DMS 273 treated with DMSO at 0.1 percent for 48 hours (cell line): Measurements from ENCODE around the gene ZNF423.
A peak's percentile ranks its signal among the peaks of the same experiment; 100 is the strongest.

ENCODE experiments used
- DNase-seq: peaks from one replicate; lab custom pipeline; 2025; lab: John Stamatoyannopoulos, UW

The ZNF423 gene

GRCh38 chr16:49473131-49473530, 382.8 kb downstream of the ZNF423 start:
- DNase-seq, result no peak

- peak; percentile 54 for DNase-seq
Observed at GRCh38 chr16:49472598-49472997, 383.3 kb downstream of the ZNF423 start.

GRCh38 chr16:49471038-49471727, 384.7 kb downstream of the ZNF423 start:
- no peak for DNase-seq

GRCh38 chr16:49470513-49470991, 385.4 kb downstream of the ZNF423 start:
- DNase-seq, result no peak

- DNase-seq, result no peak
Observed at GRCh38 chr16:49469930-49470451, 385.9 kb downstream of the ZNF423 start.

GRCh38 chr16:49469311-49469670, 386.6 kb downstream of the ZNF423 start:
- no peak for DNase-seq

- no peak for DNase-seq
Observed at GRCh38 chr16:49468611-49469310, 387.2 kb downstream of the ZNF423 start.

- no peak for DNase-seq
Observed at GRCh38 chr16:49467540-49468372, 388.2 kb downstream of the ZNF423 start.

- no peak for DNase-seq
Observed at GRCh38 chr16:49466881-49467280, 389.0 kb downstream of the ZNF423 start.

GRCh38 chr16:49466529-49466831, 389.4 kb downstream of the ZNF423 start:
- DNase-seq, result no peak

- DNase-seq, result no peak
Observed at GRCh38 chr16:49465661-49466528, 390.0 kb downstream of the ZNF423 start.

GRCh38 chr16:49464877-49465504, 390.9 kb downstream of the ZNF423 start:
- DNase-seq, result no peak

- no peak for DNase-seq
Observed at GRCh38 chr16:49464093-49464492, 391.8 kb downstream of the ZNF423 start.

- DNase-seq, result no peak
Observed at GRCh38 chr16:49463529-49463928, 392.4 kb downstream of the ZNF423 start.

- DNase-seq, result no peak
Observed at GRCh38 chr16:49462989-49463371, 392.9 kb downstream of the ZNF423 start.

- no peak for DNase-seq
Observed at GRCh38 chr16:49462362-49462988, 393.4 kb downstream of the ZNF423 start.

- DNase-seq, result no peak
Observed at GRCh38 chr16:49461517-49461951, 394.4 kb downstream of the ZNF423 start.

GRCh38 chr16:49460786-49461470, 395.0 kb downstream of the ZNF423 start:
- no peak for DNase-seq

- no peak for DNase-seq
Observed at GRCh38 chr16:49459953-49460735, 395.8 kb downstream of the ZNF423 start.
